Measurements from ENCODE around the gene DHX34. TPM values are rescaled to one million over a fixed set of nuclear protein-coding genes. Genes with fewer than 3 reads are reported as not detected.

The DHX34 gene
- total and polyA plus RNA-seq, 9 of the 15 experiments (the other 6 are each of a cell fraction or from before 2014, with no cell fraction given): 0.36 to 42.0 (median 15.0) TPM

DNA sequence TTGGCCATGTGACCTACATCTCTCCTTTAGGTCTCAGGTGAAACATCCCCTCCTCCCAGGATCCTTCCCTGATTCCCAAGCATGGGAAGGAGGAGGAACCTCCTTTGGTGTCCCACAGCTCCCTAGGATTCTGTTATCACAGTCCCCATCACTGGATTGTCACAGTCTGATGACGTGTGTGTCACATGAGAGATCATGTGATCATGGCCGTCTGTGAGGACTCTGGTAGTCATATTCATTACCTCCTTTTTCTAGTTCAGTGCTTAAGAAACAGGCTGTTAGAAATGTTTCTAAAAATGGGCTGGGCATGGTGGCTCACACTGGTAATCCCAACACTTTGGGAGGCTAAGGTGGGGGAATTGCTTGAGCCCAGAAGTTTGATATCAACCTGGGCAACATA is 3.0 kb downstream of the DHX34 start (continued):
- 0 out of 2 replicates have a peak, but pooled peaks have one; percentile 10 for TF ChIP-seq JUND (IDR thresholded peaks at IDR 0.05; ENCODE audit: borderline replicate concordance, low read depth, low read length)
- no peak for TF ChIP-seq JUND (tag; IDR thresholded peaks at IDR 0.05; ENCODE audit: borderline replicate concordance, low read depth, low read length)
- TF ChIP-seq ATF7 (IDR thresholded peaks at IDR 0.05): peak; percentile 16; the same call in 1 of the 2 replicates
- peak; percentile 58 for TF ChIP-seq FOS (IDR thresholded peaks at IDR 0.05; ENCODE audit: extremely low read depth, insufficient read length)
- TF ChIP-seq PHF20 (IDR thresholded peaks at IDR 0.05; ENCODE audit: partially characterized antibody): peak; percentile 87
- TF ChIP-seq MYC (IDR thresholded peaks at IDR 0.05; ENCODE audit: low read depth, low read length): no peak
- no peak for TF ChIP-seq MYC (CRISPR knock-in tag; IDR thresholded peaks at IDR 0.05; ENCODE audit: borderline replicate concordance, low read depth)
- no peak for TF ChIP-seq ZNF239 (CRISPR knock-in tag; IDR thresholded peaks at IDR 0.05)
- TF ChIP-seq RHOXF2B (CRISPR knock-in tag; conservative IDR thresholded peaks at IDR 0.05): no peak
- TF ChIP-seq, protein P1, sequence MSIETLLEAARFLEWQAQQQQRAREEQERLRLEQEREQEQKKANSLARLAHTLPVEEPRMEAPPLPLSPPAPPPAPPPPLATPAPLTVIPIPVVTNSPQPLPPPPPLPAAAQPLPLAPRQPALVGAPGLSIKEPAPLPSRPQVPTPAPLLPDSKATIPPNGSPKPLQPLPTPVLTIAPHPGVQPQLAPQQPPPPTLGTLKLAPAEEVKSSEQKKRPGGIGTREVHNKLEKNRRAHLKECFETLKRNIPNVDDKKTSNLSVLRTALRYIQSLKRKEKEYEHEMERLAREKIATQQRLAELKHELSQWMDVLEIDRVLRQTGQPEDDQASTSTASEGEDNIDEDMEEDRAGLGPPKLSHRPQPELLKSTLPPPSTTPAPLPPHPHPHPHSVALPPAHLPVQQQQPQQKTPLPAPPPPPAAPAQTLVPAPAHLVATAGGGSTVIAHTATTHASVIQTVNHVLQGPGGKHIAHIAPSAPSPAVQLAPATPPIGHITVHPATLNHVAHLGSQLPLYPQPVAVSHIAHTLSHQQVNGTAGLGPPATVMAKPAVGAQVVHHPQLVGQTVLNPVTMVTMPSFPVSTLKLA (conservative IDR thresholded peaks at IDR 0.05): 0 out of 4 replicates have a peak, but pooled peaks of 1 of the 2 experiments have one; percentile 17
- TF ChIP-seq, protein P2, sequence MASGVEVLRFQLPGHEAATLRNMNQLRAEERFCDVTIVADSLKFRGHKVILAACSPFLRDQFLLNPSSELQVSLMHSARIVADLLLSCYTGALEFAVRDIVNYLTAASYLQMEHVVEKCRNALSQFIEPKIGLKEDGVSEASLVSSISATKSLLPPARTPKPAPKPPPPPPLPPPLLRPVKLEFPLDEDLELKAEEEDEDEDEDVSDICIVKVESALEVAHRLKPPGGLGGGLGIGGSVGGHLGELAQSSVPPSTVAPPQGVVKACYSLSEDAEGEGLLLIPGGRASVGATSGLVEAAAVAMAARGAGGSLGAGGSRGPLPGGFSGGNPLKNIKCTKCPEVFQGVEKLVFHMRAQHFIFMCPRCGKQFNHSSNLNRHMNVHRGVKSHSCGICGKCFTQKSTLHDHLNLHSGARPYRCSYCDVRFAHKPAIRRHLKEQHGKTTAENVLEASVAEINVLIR (CRISPR knock-in tag; IDR thresholded peaks at IDR 0.05): peak; percentile 74; the same call in 1 of the 2 replicates
- TF ChIP-seq, protein P3, sequence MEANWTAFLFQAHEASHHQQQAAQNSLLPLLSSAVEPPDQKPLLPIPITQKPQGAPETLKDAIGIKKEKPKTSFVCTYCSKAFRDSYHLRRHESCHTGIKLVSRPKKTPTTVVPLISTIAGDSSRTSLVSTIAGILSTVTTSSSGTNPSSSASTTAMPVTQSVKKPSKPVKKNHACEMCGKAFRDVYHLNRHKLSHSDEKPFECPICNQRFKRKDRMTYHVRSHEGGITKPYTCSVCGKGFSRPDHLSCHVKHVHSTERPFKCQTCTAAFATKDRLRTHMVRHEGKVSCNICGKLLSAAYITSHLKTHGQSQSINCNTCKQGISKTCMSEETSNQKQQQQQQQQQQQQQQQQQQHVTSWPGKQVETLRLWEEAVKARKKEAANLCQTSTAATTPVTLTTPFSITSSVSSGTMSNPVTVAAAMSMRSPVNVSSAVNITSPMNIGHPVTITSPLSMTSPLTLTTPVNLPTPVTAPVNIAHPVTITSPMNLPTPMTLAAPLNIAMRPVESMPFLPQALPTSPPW (CRISPR knock-in tag; IDR thresholded peaks at IDR 0.05): peak; percentile 18; the same call in 1 of the 2 replicates
- TF ChIP-seq, protein P4, sequence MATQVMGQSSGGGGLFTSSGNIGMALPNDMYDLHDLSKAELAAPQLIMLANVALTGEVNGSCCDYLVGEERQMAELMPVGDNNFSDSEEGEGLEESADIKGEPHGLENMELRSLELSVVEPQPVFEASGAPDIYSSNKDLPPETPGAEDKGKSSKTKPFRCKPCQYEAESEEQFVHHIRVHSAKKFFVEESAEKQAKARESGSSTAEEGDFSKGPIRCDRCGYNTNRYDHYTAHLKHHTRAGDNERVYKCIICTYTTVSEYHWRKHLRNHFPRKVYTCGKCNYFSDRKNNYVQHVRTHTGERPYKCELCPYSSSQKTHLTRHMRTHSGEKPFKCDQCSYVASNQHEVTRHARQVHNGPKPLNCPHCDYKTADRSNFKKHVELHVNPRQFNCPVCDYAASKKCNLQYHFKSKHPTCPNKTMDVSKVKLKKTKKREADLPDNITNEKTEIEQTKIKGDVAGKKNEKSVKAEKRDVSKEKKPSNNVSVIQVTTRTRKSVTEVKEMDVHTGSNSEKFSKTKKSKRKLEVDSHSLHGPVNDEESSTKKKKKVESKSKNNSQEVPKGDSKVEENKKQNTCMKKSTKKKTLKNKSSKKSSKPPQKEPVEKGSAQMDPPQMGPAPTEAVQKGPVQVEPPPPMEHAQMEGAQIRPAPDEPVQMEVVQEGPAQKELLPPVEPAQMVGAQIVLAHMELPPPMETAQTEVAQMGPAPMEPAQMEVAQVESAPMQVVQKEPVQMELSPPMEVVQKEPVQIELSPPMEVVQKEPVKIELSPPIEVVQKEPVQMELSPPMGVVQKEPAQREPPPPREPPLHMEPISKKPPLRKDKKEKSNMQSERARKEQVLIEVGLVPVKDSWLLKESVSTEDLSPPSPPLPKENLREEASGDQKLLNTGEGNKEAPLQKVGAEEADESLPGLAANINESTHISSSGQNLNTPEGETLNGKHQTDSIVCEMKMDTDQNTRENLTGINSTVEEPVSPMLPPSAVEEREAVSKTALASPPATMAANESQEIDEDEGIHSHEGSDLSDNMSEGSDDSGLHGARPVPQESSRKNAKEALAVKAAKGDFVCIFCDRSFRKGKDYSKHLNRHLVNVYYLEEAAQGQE (IDR thresholded peaks at IDR 0.05; ENCODE audit: borderline replicate concordance): peak; percentile 53
- TF ChIP-seq, protein P4 (CRISPR knock-in tag; IDR thresholded peaks at IDR 0.05; ENCODE audit: low read depth): no peak
